Thoracic aorta (tissue), 2 donors: Measurements from ENCODE around the gene GYG2. TPM values are rescaled to one million over a fixed set of nuclear protein-coding genes. Genes with fewer than 3 reads are reported as not detected.
"Not testable (repeated sequence)": the region's sequence is repeated elsewhere in the genome, so short reads cannot be mapped to it uniquely, and the experiment has no call there.

Experiments used
- ATAC-seq: fragments of 150-250 bp; one replicate; pipeline ENCODE4 v1.8.0; 2017; ENCODE audit warnings: low read depth; ENCODE audit not compliant: insufficient number of reproducible peaks, low FRiP score
- DNase-seq: peaks from one replicate; pipeline ENCODE4 v3.0.0-alpha.2; 2020; ENCODE audit warnings: low spot score
- H3K27ac ChIP-seq, 2 donors: fragments of 200-600 bp; sonication (generic); 1 replicate in 1 of 2; 2 replicates in 1 of 2; pipeline ENCODE4 v1.5.1; 2016; ENCODE audit warnings: mild to moderate bottlenecking in 2 of 2, moderate library complexity in 2 of 2
- H3K27me3 ChIP-seq: fragments of 200-600 bp; sonication (generic); replicated peaks from 2 replicates; pipeline ENCODE4 v1.6.0; 2016; ENCODE audit warnings: mild to moderate bottlenecking; ENCODE audit not compliant: insufficient read depth
- H3K36me3 ChIP-seq: fragments of 200-600 bp; sonication (generic); one replicate; pipeline ENCODE4 v1.5.1; 2016
- H3K4me1 ChIP-seq, 2 donors: fragments of 200-600 bp; sonication (generic); 1 replicate in 1 of 2; 2 replicates in 1 of 2; pipeline versions ENCODE4 v1.5.1 to v1.6.0; 2016; ENCODE audit warnings: low read depth in 2 of 2, mild to moderate bottlenecking in 1 of 2; ENCODE audit not compliant: control insufficient read depth in 1 of 2
- H3K4me3 ChIP-seq: fragments of 200-600 bp; sonication (generic); 2 replicates; pipeline ENCODE4 v1.5.1; 2016; ENCODE audit warnings: mild to moderate bottlenecking
- H3K9me3 ChIP-seq: fragments of 200-600 bp; sonication (generic); 2 replicates; pipeline ENCODE4 v1.5.1; 2016
- CTCF ChIP-seq: fragments of 200-600 bp; sonication (generic); IDR thresholded peaks from one replicate; pipeline ENCODE4 v1.5.1; 2019; ENCODE audit warnings: antibody characterized with exemption
- total RNA-seq, 2 donors: library from RNA; depleted of rRNA; stranded (reverse); fragments of >200 nt; gene quantifications; one replicate each; pipeline versions ENCODE4 v1.1.0 to v1.2.3, GENCODE V29; 2016

GYG2 gene
- total RNA-seq, 2 donors from 2014 or later = 0.41 to 1.5 TPM

GRCh38 chrX:2883770-2884169, 55.0 kb downstream of the GYG2 start:
- no peak overlapping the region for H3K27ac ChIP-seq
- no peaks in the 10 kb centered on the region for H3K36me3 ChIP-seq
- H3K9me3 ChIP-seq = no peaks in the 10 kb centered on the region
- DNase-seq (no peak), ATAC-seq (no peak)
- no peak for TF ChIP-seq CTCF
- no peak overlapping the region for H3K4me3 ChIP-seq
- no peaks in the 10 kb centered on the region for H3K4me1 ChIP-seq
- no peaks in the 10 kb centered on the region for H3K27me3 ChIP-seq

- no peak overlapping the region for H3K27ac ChIP-seq
- no peaks in the 10 kb centered on the region for H3K4me1 ChIP-seq
- no peak for DNase-seq
- no peaks in the 10 kb centered on the region for H3K36me3 ChIP-seq
- no peaks in the 10 kb centered on the region for H3K9me3 ChIP-seq
- H3K4me3 ChIP-seq = no peak overlapping the region
- H3K27me3 ChIP-seq = no peaks in the 10 kb centered on the region
- no peak for ATAC-seq
- TF ChIP-seq CTCF = no peak
Measured at GRCh38 chrX:2888309-2888708, 59.6 kb downstream of the GYG2 start.

- ATAC-seq = no peak
- TF ChIP-seq CTCF = no peak
- H3K36me3 ChIP-seq = no peaks in the 10 kb centered on the region
- no peaks in the 10 kb centered on the region for H3K4me1 ChIP-seq
- DNase-seq = no peak
- no peaks in the 10 kb centered on the region for H3K9me3 ChIP-seq
- peak overlapping the region; percentile 71 for H3K4me3 ChIP-seq
- H3K27ac ChIP-seq = no peak overlapping the region
- no peaks in the 10 kb centered on the region for H3K27me3 ChIP-seq
Measured at GRCh38 chrX:2889045-2889605, 60.4 kb downstream of the GYG2 start.

- not testable (repeated sequence) for H3K27ac ChIP-seq, ATAC-seq, DNase-seq
Measured at GRCh38 chrX:2889706-2890490, 61.2 kb downstream of the GYG2 start.

GRCh38 chrX:2890536-2891460, 62.1 kb downstream of the GYG2 start:
- not testable (repeated sequence) for DNase-seq, H3K36me3 ChIP-seq, H3K4me1 ChIP-seq, H3K27me3 ChIP-seq, ATAC-seq, H3K27ac ChIP-seq, H3K4me3 ChIP-seq, H3K9me3 ChIP-seq

More at GRCh38 chrX:2889706-2890490, 61.2 kb downstream of the GYG2 start:
- H3K9me3 ChIP-seq, H3K4me1 ChIP-seq, H3K27me3 ChIP-seq, H3K36me3 ChIP-seq: not testable (repeated sequence)
- H3K4me3 ChIP-seq = peak overlapping the region; percentile 71

GRCh38 chrX:2892816-2893215, 64.1 kb downstream of the GYG2 start:
- Histone ChIP-seq H3K27me3 (no peaks in the 10 kb centered on the region), H3K27ac (no peak overlapping the region), H3K9me3 (no peaks in the 10 kb centered on the region), H3K4me1 (no peaks in the 10 kb centered on the region), H3K36me3 (no peaks in the 10 kb centered on the region), H3K4me3 (no peak overlapping the region)
- TF ChIP-seq CTCF = no peak
- ATAC-seq (no peak), DNase-seq (no peak)
